Activated T-helper 1 cell treated with Interleukin-2 at 50 U/mL for 16 hours (primary cell): ENCODE measurements around the gene PIP5K1B.

Experiments
- DNase-seq: peaks from one replicate; pipeline ENCODE4 v3.0.0-alpha.2; 2020; ENCODE audit warnings: low read depth

Gene PIP5K1B

DNA sequence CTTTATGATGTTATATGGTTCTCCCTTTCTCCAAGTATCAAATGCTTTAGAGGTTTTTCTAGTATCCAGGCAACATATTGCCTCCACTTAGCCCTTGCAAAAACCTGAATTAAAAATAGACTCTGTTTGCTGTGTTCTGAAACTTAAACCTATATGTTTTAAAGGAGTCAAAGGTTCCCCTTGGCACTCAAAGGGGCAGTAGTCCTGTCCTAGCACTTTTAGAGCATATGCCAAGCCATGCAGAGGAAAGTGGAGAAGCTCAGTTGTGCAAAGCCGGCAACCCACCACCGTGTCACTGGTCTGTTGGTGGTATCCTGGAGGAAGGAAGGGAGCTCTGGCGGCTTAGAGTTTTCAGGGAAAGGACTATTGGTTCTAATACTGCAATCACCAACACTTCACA lies 154.3 kb downstream of the PIP5K1B start:
- DNase-seq = no peak

DNA sequence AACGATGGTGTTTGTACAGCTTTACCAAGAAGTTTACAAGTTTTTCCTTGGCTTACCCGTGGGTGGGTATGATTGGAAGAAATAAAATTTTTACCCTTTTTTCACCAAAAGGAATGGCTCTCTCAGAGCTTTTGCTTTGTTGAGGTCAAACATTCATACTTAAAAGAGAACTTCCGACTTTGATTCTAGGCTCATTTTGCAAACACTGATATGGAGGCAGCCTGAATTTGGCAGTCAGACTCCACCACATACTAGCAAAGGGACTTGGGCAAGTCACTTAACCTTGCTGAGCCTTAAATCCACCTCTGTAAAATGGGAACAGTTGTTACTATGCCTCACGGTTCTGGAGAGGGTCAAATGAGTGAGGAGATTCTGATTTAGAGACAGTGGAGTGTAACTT lies 155.4 kb downstream of the PIP5K1B start:
- DNase-seq = no peak

DNA sequence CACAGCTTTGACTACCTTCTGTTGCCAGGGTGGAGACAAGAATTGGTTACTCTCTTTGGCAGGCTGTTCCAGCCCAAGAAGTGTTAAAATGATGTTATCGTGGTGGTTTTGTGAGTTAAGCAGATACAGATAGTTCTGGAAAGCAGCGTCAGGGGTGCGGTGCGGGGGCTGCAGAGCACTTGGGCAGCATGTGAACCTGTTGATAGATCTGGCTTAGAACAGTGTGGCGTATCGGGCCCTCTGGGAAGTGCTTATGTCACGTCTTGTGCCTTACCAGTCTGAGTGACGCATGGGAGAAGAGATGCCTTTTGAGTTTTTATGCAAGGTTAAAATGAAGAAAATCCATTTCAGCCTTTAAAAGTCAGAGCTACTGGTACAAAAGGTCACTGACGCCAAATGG lies 156.4 kb downstream of the PIP5K1B start:
- no peak for DNase-seq

DNA sequence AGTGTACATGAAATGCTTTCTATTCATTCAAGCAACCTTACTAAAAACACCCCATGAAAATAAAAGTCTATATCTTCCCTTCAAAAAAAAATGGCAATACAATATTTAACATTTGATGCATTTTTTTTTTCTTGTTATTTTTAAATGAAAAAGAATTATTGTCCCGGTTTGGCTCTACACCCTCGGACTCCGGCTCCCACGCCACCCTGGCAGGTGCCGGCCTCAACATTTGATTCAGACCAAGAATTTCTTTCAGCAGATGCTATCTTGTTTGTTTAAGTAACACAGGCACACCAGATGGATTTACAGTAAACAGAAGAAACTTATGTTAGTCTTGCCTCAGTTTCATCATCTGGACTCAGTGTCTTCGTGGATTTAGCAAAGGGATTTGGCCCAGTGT lies 162.0 kb downstream of the PIP5K1B start:
- no peak for DNase-seq

DNA sequence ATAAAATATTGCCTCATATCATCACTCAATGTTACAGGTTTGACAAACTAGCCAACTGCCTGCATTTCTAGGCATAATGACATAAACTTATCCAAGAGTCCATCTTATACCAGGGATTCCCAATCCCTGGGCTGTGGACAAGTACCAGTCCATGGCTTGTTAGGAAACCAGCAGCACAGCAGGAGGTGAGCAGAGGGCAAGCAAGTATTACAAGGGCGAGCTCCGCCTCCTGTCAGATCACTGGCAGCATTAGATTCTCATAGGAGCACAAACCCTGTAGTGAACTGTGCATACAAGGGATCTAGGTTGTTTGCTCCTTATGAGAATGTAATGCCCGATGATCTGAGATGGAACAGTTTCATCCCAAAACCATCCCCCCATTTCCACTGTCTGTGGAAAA lies 164.0 kb downstream of the PIP5K1B start:
- DNase-seq = no peak

DNA sequence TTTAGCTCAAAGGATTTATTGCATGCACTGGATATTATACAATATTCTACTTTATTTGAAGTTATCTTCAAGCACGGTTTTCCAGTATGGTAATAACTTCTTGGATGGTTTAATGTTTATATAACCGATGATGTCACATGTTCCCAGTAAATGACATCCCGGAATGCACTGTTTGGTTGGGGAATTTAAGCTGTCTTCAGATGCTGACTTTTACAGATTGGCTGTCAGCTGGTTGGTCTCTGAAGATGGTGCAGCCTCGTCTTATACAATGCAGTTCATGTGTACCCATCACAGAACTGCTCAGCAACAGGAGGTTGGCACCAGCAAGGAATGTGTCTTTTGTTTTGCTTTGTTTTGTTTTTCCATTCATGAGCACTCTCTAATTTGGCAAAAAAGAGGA lies 165.0 kb downstream of the PIP5K1B start:
- DNase-seq = no peak

DNA sequence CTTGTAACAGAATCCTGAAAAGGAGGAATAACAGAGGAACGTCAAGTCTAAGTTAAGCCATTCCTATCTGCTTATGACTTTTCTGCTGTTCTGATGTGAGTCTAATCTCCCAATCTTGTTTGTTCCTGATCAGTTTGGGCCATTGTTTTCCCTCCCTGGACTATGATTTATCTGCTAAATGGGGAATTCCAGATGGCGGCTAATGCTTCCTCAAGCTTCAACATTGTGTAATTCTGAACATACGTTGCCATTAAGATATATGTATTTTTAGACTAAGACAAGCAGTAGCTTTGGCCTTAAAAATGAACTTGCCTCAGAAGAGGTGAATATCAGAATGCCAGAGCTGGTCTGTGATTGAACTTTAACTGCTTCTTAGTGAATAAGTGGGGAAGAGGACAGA lies 166.2 kb downstream of the PIP5K1B start:
- DNase-seq = no peak

DNA sequence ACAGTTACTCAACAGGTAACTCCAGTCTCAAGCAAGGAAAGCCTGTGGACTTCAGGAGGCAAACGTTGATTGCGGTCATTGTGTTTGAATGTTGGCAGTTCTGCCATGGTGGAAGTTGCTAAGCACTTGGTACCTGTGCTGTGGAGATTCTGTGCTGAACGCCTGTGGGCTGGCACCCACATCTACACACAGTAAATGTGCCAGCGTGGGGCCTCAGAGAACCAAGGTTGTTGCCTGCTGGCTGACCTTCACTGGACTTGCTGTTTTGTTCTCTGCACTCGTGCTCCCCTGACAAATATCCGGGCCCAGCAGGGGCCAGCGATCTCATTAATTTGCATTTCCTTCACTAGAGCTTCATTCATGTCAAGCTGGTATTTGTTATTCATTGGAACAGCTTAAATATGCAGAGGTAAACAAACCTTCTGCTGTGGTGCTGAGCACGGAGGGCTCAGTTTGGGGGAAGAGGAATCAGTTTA lies 167.0 kb downstream of the PIP5K1B start:
- no peak for DNase-seq

DNA sequence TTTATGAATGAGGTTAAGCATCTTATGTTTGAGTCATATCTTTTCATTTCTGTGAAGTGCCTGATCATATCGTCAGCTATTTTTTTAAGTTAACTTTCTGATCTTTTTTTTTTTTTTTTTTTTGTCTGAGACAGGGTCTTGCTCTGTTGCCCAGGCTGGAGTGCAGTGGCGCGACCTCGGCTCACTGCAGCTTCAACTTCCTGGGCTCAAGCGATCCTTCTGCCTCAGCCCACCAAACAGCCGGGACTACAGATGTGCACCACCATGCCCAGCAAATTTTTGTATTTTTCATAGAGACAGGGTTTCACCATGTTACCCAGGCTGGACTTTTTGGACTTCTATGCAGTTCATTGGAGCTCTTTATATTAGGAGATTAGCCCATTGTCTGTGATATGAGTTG lies 168.1 kb downstream of the PIP5K1B start:
- DNase-seq = no peak

DNA sequence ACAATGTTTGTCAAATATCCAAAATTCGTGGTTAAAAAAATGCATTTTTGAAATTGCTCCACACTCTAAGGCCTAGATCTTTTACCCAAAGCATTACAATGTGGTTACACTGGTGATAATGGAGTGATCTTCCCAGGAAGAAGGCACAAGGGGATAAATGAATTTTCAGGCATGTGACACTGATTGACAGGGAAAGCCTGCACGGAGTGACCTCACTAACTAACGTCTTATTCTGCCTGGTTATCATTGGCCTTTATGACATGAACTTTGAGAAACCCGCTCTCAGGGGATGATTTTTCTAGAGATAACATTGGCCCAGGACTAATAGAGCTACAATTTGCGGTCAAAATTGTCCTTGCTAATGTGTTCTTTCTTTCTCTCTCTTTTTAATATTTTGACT lies 171.2 kb downstream of the PIP5K1B start:
- DNase-seq = no peak

DNA sequence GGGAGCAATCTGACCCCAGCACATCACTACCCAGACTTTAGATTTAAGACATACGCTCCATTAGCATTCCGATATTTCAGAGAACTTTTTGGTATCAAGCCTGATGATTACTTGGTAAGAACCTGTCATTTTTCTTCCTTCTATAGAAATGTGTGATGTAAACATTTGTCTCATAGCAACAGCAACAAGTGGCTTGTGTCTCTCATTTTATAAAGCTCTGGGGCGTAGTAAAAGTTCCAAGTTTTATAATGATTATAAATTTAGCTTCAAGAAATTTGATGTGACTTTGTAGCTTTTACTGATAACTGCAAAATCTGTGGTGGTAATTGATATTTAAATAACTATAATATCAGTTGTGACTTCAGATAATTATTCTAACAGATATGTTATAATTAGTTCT lies 171.6 kb downstream of the PIP5K1B start:
- no peak for DNase-seq

DNA sequence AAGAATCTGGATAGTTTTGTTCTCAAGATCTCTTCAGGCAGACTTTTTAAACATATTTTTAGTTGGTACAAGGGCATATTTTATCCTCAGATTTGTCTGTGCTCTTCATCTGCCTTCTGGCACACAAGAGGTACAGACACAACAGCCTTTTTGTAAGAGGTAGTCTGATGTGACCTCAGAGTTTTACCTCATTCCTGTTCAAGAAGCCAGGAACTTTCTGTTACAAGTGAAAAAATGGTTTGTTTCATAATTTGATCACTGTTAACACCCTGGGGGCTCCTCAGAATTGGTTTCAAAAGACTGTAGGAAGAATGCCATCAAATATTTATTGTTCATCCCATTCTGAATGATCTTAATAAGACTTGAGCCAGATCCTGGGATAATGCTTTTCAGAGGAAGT lies 172.2 kb downstream of the PIP5K1B start:
- no peak for DNase-seq

DNA sequence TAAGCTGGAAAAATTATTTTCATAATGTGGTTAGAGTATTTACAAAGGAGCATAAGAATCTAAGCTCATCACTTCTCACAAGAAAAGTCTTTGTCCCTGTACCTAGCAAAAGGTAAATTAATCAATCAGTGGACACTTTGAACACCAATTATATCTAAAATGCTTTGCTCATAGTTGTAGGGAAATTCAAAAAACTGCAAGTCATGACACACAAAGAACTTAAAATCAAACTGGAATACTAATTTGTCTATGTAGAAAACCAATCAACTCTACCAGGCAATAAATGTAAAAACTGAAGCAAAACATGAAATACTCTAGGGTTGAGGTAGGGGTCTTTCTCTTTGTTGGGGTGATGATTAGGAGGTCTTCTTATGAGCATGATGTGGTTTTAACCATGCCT lies 173.4 kb downstream of the PIP5K1B start:
- no peak for DNase-seq

DNA sequence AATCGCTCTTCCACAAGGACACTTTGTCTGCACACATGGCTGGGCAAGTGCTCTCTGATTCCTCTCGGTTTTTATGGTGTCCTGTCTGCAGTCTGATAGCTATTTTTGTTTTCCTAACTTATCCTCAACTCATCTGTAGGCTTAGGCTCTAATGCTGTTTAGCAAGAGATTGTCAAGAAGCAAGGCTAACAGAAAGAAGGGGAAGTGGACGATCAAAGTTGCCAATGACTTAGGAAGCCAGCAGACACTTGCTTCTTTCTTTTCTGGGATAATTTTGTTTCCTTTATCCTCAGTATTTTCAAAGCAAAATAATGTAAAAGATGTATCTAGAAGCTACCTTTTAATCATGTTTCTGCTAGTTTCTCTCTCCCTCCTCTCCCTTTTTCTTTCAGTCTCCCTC lies 178.2 kb downstream of the PIP5K1B start:
- DNase-seq = no peak

DNA sequence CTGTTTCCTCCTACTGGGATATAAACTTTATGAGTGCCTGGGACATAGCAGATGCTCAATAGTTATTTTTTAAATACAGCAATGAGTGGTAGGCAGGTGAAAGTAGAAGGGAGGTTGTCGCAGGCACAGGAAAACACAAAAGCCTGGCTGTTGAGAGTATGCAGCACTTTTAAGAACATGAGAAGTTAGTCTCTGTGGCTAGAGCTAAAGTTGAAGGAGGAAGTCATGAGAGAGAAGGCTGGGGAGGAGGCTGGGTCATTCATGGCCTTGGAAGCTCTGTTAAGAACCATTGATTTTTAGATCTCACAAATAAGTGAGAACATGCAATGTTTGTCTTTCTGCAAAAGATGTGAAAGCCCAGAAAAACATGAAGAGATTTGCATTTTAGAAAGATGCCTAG lies 182.2 kb downstream of the PIP5K1B start:
- no peak for DNase-seq

DNA sequence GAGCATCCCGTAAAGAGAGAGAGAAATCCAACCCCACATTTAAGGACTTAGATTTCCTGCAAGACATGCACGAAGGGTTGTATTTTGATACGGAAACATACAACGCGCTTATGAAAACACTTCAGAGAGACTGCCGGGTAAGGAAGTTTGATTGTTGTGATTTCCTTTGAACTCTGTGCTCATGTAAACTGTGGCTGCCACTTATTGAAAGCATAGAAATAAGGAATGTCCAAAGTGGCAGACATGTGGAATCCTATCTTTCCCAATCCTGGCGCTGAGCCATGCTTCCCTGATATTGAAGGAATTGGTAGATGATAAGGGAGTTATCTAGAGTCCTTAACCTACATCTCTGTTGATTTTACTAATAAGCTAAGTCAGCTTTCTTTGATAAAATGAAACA lies 189.5 kb downstream of the PIP5K1B start:
- DNase-seq = no peak

DNA sequence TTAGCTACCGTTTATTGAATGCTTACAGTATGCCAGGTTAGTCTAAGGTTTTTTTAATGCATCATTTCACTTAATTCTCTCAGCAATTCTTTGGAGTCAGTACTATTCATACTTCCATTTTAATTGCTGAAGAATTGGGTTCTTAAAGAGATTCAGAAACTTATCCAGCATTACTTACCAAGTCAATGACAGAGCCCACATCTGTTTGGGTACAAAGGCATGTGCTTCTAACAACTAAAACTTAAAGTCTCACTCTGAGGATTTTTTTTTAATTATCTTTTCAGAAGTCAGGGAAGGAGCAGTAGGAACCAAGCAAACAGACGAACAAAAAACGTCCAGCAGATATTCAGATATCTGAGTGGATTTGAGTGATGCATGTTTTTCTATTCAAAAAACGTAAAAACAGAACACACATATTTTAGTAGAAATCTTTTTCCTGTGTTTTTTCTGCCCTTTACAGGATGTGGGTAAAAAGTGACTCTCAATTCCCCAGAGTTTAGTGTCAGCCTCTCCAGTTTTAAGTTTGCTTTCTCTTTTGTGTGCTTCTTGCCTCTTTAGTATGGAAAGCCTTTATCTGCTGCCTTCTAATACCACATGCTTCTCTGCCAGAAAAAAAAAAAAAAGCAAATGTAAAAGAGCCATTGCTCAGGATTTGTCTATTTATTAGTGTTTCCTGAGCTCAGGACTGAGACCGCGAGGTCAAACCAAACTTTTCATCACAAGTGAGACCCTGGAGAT lies 190.9 kb downstream of the PIP5K1B start:
- no peak for DNase-seq

DNA sequence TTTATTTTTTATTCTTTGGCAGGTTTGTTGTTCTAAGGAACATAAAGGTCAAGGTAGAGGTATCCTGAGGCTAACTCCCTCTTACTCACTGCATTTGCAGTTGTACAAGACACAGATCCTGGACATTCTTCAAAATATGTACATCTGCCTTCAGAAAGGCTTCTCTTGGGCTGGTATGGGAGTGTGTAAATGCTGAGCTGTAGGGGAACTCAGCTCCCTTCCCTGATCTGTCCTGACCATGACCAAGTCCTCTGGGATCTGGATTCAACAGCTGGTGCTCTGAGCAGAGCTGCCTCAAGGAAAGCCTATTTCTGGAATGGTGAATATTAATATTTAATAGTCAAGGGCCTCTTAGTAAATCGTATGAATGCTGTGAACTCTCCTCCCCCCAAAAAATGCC lies 191.4 kb downstream of the PIP5K1B start:
- DNase-seq = no peak

DNA sequence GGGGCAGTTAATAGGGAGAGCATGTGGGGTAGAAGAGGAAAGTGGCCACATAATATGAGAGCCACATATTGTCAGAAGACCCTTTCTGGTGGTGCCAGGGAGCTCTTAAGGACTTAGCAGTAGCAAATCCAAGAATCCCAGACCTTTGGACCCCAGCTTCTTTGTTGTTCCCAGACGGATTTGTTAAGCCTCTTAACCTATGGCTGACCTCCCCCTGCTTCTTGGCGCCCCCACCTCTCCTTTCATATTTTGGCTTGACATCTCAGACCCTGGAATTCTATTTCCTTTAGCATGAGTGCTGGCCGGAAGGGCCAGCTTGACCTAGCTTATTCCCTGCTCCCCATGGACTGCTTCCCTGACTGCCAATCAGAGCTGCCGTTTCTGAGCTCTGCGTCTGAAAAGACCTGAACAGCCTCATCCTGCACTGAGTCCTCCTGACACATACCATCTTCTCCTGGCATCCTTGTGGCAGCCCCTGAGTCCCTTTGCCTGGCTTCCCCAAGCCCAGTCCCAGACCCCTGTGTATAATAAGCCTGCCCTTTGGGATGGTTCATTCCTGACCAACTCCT lies 192.6 kb downstream of the PIP5K1B start:
- no peak for DNase-seq

DNA sequence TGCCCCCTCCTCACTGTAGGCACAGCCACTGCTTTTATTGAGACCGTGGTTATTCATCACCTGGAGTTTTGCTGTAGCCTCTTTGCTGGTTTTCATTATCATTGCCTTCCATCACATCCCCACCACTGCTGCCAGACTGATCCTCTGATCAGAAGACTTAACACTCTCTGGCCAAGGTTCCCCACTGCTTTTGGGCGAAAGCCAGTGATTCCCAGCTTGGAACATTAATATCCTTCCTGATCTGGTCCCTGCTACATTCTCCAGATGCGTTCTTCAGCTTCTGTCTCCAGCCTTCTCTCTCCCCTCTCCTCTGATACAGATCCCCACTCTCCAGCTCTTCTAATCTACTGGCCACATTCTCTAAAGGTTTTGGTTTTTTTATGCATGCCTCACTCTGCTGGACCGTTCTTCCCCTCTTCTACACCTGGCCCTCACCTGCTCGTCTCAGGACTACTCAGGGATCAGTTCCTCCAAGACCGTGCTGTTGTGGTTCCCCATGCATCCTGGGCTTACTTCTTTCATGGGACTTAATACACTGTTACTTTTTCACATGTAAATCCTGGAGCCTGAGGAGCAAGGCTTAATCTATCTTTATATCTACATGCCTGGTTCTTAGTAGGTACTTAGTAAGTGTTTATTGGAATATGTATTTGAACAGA lies 193.9 kb downstream of the PIP5K1B start:
- DNase-seq = no peak

DNA sequence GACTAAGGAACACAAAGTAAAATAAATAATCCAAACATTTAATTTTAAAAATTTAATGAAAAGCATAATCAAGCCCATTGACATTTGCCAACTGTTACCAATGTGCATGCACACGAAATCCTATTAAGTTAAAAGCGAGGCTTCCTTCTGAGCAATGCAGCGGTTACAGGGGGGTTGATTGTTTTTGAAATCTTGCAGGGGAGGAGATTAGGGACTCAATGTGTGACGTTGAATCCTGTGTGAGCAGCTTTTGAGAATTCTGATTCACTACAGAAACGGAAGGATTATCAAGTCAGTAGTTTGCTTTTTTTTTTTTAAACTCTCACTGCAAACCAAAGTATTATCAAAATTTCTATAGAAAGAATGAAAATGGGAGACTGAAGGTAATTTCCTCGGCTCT lies 199.4 kb downstream of the PIP5K1B start:
- no peak for DNase-seq

DNA sequence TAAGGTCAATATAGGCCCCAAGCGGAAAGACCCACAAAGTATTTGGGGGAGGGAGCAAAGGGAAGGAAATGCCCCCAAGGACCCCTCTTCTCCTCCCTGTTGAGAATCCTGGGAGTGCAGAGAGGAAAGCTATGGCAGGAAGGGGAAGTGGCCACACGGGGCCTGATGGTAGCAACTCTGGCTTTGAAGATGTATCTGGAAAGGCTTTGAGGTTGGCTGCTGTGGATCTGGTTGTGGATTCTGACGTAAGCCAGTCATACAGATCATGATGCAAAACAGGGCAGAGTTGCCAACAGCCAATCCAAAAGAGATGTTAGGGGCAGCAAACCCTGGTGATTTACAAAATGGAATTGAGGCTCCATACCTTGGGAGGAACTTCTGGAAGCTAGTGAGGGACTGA lies 200.1 kb downstream of the PIP5K1B start:
- no peak for DNase-seq

DNA sequence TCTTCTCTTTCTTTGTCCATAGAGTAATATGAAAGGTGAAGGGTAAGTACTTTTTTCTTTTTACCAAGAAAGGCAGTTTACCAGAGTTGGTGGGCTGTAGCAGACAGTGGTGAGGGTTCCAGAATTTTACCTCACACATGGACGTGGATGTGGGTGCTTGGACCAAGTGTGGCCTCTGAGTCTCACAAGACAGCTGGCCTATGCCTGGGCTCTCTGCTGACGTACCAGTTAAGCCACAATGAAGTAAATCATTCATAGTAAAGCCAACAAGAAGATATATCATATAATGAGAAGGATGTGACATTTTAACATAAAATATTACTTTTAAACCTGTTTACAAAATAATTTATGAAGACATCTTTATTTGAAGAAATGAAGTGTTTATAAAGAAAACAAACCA lies 202.9 kb downstream of the PIP5K1B start:
- DNase-seq = no peak

DNA sequence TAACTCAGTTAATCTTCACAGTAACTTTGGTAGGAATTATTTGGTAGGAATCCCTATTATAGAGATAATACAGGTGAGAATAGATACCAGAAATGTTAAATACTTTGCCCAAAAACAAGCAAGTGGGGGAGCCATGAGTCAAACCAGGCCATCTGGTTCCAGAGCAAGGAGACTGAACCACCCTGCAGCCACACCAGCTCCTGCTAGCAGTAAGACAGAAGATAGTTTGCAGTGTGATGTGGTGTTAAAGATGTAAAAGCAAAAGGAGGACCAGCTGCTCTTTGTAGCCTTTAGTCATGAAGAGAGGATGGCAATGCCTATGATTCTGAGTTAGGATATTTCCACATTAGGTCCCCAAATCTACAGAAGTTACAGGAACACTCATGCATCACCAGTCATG lies 207.5 kb downstream of the PIP5K1B start:
- no peak for DNase-seq
